Activated T-helper 1 cell treated with anti-CD3 and anti-CD28 coated beads, Interleukin-12 subunit alpha, Interleukin-12 subunit beta, Interleukin-2, Interleukin-4 antibody, amounts not matched to agents 30 ng/mL and 10 ng/mL and 1 ng/mL, durations not matched to agents 14 hours and 24 hours and 36 hours (primary cell): ENCODE results near the gene PARN. TPM values are rescaled to one million over a fixed set of nuclear protein-coding genes. Genes with fewer than 3 reads are reported as not detected.

Experiments
- DNase-seq: peaks from one replicate; pipeline ENCODE4 v3.0.0; 2021; ENCODE audit warnings: low spot score
- H3K27ac Mint-ChIP-seq: one replicate; pipeline ENCODE4 v1.8.0; 2021; ENCODE audit warnings: mild to moderate bottlenecking, mixed read lengths
- H3K27me3 Mint-ChIP-seq: one replicate; pipeline ENCODE4 v1.8.0; 2022; ENCODE audit warnings: mild to moderate bottlenecking, moderate library complexity, mixed read lengths; ENCODE audit not compliant: insufficient read depth
- H3K36me3 Mint-ChIP-seq: one replicate; pipeline ENCODE4 v1.8.0; 2021; ENCODE audit warnings: low read depth, mixed read lengths
- H3K4me1 Mint-ChIP-seq: one replicate; pipeline ENCODE4 v1.8.0; 2021; ENCODE audit warnings: low read depth, mixed read lengths
- H3K4me3 Mint-ChIP-seq: one replicate; pipeline ENCODE4 v1.8.0; 2021; ENCODE audit warnings: mild to moderate bottlenecking, moderate library complexity, mixed read lengths
- H3K9me3 Mint-ChIP-seq: one replicate; pipeline ENCODE4 v1.8.0; 2021; ENCODE audit warnings: mixed read lengths
- intact Hi-C: fragments of 100-400 bp; cut with micrococcal nuclease; formaldehyde crosslinking; loops from one replicate; pipeline ENCODE4 v1.15.1; 2024
- total RNA-seq: library from RNA; stranded (reverse); gene quantifications from 2 replicates; pipeline ENCODE4 v1.2.3, GENCODE V29; 2022

PARN gene
- total RNA-seq, 1 donor from 2014 or later = 55.4 TPM

DNA sequence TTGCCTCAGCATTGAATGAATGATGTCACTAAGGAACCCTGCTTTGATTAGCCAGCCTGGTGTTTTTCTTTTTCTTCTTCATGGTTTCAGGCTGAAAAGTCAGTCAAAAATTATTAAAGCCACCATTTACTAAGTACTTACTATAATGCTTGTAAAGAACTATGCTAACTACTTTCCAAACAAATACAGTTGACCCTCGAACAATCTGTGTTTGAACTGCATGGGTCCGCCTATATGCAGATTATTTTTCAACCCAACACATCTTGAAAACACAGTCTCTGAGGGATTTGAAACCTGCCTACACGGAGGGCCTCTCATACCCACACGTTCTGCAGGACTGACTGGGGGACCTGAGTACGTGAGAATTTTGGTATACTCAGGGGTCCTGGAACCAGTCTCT lies 136.3 kb downstream of the PARN start:
- intact Hi-C loops = no loop called here
- H3K4me1 Mint-ChIP-seq = peaks cover 8% of the 10 kb centered on the region
- DNase-seq = no peak
- H3K36me3 Mint-ChIP-seq = no peaks in the 10 kb centered on the region
- no peaks in the 10 kb centered on the region for H3K27me3 Mint-ChIP-seq
- no peak overlapping the region for H3K4me3 Mint-ChIP-seq
- no peak overlapping the region for H3K27ac Mint-ChIP-seq
- H3K9me3 Mint-ChIP-seq = no peaks in the 10 kb centered on the region

- intact Hi-C loops = no loop called here
- H3K9me3 Mint-ChIP-seq = no peaks in the 10 kb centered on the region
- H3K36me3 Mint-ChIP-seq = no peaks in the 10 kb centered on the region
- no peaks in the 10 kb centered on the region for H3K27me3 Mint-ChIP-seq
- no peak overlapping the region for H3K4me3 Mint-ChIP-seq
- peaks cover 13% of the 10 kb centered on the region for H3K4me1 Mint-ChIP-seq
- no peak for DNase-seq
- H3K27ac Mint-ChIP-seq = no peak overlapping the region
Observed at GRCh38 chr16:14492614-14493013, 137.4 kb downstream of the PARN start.

DNA sequence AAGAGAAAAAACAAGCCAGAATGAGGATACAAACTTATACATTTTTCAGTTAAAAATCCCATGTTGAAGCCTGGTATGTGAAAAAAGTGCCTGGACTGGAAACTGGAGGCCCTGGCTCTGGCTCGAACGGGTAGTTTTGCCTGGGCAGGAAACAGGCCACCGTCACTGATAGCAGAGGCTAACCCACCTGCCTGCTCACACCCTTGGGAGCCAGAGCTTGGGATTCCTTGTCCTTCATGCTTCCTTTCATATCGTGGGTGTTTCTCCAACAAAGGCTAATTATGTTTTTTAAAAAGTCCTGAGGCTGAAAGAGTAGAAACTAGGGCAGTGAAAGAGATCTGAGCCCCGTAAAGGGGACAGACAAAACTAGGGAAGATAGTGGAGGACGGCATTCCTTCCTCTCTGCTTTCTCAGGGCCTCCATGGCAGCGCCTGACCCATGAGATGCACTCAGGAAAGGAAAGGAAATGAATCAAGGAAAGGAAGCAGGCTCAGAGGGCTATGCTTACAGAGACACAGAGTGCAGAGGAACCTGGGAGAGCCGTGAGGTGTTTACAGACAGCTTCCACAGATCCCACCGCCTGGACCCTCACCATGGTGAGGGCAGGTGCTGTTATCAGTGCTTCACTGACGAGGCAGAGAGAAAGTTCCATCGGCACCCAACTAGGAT lies 138.1 kb downstream of the PARN start:
- Mint-ChIP-seq H3K36me3 (no peaks in the 10 kb centered on the region), H3K9me3 (no peaks in the 10 kb centered on the region), H3K27ac (no peak overlapping the region), H3K4me3 (no peak overlapping the region), H3K4me1 (peaks cover 15% of the 10 kb centered on the region), H3K27me3 (no peaks in the 10 kb centered on the region)
- DNase-seq = no peak
- intact Hi-C loops = no loop called here

- Mint-ChIP-seq H3K27ac (no peak overlapping the region), H3K4me1 (peaks cover 15% of the 10 kb centered on the region), H3K36me3 (no peaks in the 10 kb centered on the region), H3K27me3 (no peaks in the 10 kb centered on the region), H3K4me3 (no peak overlapping the region), H3K9me3 (no peaks in the 10 kb centered on the region)
- intact Hi-C loops = no loop called here
- DNase-seq = no peak
Observed at GRCh38 chr16:14490235-14490634, 139.8 kb downstream of the PARN start.

- no peaks in the 10 kb centered on the region for H3K9me3 Mint-ChIP-seq
- H3K4me1 Mint-ChIP-seq = peaks cover 15% of the 10 kb centered on the region
- H3K27me3 Mint-ChIP-seq = no peaks in the 10 kb centered on the region
- H3K27ac Mint-ChIP-seq = no peak overlapping the region
- no peaks in the 10 kb centered on the region for H3K36me3 Mint-ChIP-seq
- intact Hi-C loops = no loop called here
- no peak for DNase-seq
- H3K4me3 Mint-ChIP-seq = no peak overlapping the region
Observed at GRCh38 chr16:14489460-14489859, 140.6 kb downstream of the PARN start.

- Mint-ChIP-seq H3K27me3 (no peaks in the 10 kb centered on the region), H3K36me3 (peaks cover 3% of the 10 kb centered on the region), H3K9me3 (no peaks in the 10 kb centered on the region), H3K4me3 (no peak overlapping the region), H3K4me1 (peaks cover 14% of the 10 kb centered on the region), H3K27ac (no peak overlapping the region)
- intact Hi-C loops = no loop called here
- no peak for DNase-seq
Observed at GRCh38 chr16:14487579-14487978, 142.5 kb downstream of the PARN start.

DNA sequence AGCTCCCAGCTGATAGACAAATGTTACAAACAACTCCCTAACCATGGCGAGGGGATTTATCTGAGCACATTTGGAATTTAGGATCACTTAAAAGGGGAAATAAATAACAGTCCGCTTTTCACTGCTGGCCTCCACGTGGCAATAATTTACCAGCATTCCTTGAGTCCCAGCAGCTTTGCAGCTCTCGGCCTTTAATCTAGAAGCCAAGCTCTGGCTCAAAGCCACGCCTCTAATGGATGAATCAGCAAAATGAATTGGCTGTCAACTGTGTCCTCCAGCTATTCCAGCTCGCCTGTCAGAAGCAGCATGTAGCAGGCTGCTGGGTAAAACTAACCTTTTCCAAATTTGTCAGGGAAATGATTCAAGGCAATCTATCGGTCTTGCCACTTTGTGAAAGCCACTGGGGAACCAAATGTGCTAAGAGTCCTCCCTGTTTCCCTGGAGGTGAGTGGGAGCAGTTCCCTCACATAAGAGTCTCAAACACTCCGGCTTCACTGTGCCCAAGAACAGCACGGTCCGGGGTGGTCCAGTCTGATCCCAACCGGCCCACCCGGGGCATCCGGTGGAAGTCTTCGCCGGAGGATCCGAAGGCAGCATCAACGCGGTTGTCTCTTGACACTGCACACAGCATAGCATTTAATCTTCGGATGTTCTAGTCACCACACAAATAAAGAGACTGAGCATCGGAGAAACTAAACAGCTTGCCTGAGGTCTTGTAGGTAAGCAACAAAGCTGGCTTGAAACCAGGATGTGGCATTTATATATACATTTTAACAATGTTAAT lies 143.3 kb downstream of the PARN start:
- H3K27me3 Mint-ChIP-seq = no peaks in the 10 kb centered on the region
- H3K27ac Mint-ChIP-seq = no peak overlapping the region
- intact Hi-C loops = no loop called here
- no peak overlapping the region for H3K4me3 Mint-ChIP-seq
- no peak for DNase-seq
- peaks cover 7% of the 10 kb centered on the region for H3K4me1 Mint-ChIP-seq
- peaks cover 7% of the 10 kb centered on the region for H3K36me3 Mint-ChIP-seq
- H3K9me3 Mint-ChIP-seq = no peaks in the 10 kb centered on the region

- peaks cover 7% of the 10 kb centered on the region for H3K4me1 Mint-ChIP-seq
- H3K27ac Mint-ChIP-seq = no peak overlapping the region
- H3K9me3 Mint-ChIP-seq = no peaks in the 10 kb centered on the region
- H3K36me3 Mint-ChIP-seq = peaks cover 12% of the 10 kb centered on the region
- DNase-seq = no peak
- no peak overlapping the region for H3K4me3 Mint-ChIP-seq
- no peaks in the 10 kb centered on the region for H3K27me3 Mint-ChIP-seq
- intact Hi-C loops = no loop called here
Observed at GRCh38 chr16:14485811-14486519, 144.1 kb downstream of the PARN start.

DNA sequence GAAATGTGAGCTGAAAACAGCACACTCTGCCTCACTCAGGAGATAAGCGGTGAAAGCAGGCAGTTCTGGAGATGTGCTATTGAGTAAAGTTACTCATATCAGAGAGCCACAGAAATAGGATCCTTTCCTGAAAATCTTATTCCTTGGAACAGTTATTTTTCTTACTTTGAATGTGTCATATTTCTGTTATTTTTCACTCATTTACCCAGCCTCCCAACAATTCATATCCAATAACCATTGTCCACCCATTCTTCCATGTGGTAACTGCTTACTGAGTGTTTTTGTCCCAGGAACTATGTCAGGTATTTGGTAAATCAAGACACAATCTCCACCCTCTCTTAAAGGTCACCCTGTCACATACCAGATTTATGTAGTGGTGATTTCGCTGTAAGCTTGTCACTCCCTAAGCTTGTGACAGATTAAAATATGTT lies 144.9 kb downstream of the PARN start:
- Mint-ChIP-seq H3K27me3 (no peaks in the 10 kb centered on the region), H3K9me3 (no peaks in the 10 kb centered on the region), H3K4me3 (no peak overlapping the region), H3K27ac (no peak overlapping the region), H3K4me1 (peaks cover 7% of the 10 kb centered on the region), H3K36me3 (peaks cover 15% of the 10 kb centered on the region)
- DNase-seq = no peak
- intact Hi-C loops = no loop called here

GRCh38 chr16:14483819-14484385 lies 146.2 kb downstream of the PARN start:
- Mint-ChIP-seq H3K9me3 (peaks cover 6% of the 10 kb centered on the region), H3K36me3 (peaks cover 23% of the 10 kb centered on the region), H3K4me3 (no peak overlapping the region), H3K27me3 (no peaks in the 10 kb centered on the region), H3K4me1 (peaks cover 7% of the 10 kb centered on the region), H3K27ac (no peak overlapping the region)
- intact Hi-C loops = no loop called here
- no peak for DNase-seq

DNA sequence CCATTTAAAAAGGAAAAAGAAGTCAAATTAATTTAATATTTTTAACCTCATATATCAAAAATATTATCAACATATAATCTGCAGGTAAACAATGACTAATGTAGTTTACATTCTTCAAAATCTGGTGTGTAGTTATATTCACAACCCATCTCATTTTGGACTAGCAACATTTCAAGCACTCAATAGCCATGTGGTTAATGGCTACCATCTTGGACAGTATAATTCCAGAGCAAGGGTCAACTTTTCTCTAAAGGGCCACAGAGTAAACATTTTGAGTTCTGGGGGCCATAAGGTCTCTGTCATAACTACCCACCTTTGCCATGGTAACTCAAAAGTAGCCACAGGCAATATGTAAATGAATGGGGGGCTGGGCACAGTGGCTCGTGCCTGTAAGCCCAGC lies 153.9 kb downstream of the PARN start:
- H3K4me3 Mint-ChIP-seq = no peak overlapping the region
- no peak for DNase-seq
- no peaks in the 10 kb centered on the region for H3K4me1 Mint-ChIP-seq
- H3K27me3 Mint-ChIP-seq = no peaks in the 10 kb centered on the region
- H3K36me3 Mint-ChIP-seq = peaks cover 24% of the 10 kb centered on the region
- peaks cover 6% of the 10 kb centered on the region for H3K9me3 Mint-ChIP-seq
- intact Hi-C loops = no loop called here
- no peak overlapping the region for H3K27ac Mint-ChIP-seq

- H3K27ac Mint-ChIP-seq = no peak overlapping the region
- H3K27me3 Mint-ChIP-seq = no peaks in the 10 kb centered on the region
- intact Hi-C loops = no loop called here
- H3K4me3 Mint-ChIP-seq = no peak overlapping the region
- H3K36me3 Mint-ChIP-seq = peaks cover 22% of the 10 kb centered on the region
- DNase-seq = no peak
- H3K4me1 Mint-ChIP-seq = no peaks in the 10 kb centered on the region
- H3K9me3 Mint-ChIP-seq = peaks cover 6% of the 10 kb centered on the region
Observed at GRCh38 chr16:14475370-14476139, 154.5 kb downstream of the PARN start.
